ENCODE data around the gene BIK.
"Not testable (repeated sequence)": the region's sequence is repeated elsewhere in the genome, so short reads cannot be mapped to it uniquely, and the experiment has no call there.

The BIK gene

GRCh38 chr22:43142880-43143562 is 32.5 kb downstream of the BIK start, which contains the start of gene MCAT:
MCAT (minus strand) TSS chr22:43143398; CDS start chr22:43143348, 50 bp downstream.
- no peaks in the 10 kb centered on the region for H3K27me3 Mint-ChIP-seq
- H3K36me3 Mint-ChIP-seq (ENCODE audit: low read depth), result peaks cover 17% of the 10 kb centered on the region
- H3K4me1 Mint-ChIP-seq (ENCODE audit: low read depth), result peaks cover 38% of the 10 kb centered on the region
- H3K9me3 Mint-ChIP-seq, result no peaks in the 10 kb centered on the region
- peak within 1 kb of the TSS; percentile 90 for H3K4me3 Mint-ChIP-seq
- H3K27ac Mint-ChIP-seq, result peak within 1 kb of the TSS; percentile 92

- Mint-ChIP-seq H3K27ac (peak overlapping the region; percentile 21), H3K27me3 (no peaks in the 10 kb centered on the region), H3K4me1 (ENCODE audit: low read depth) (peaks cover 42% of the 10 kb centered on the region), H3K36me3 (ENCODE audit: low read depth) (peaks cover 9% of the 10 kb centered on the region), H3K4me3 (no peak overlapping the region), H3K9me3 (no peaks in the 10 kb centered on the region)
Observed at GRCh38 chr22:43144949-43145348, 34.4 kb downstream of the BIK start.

DNA sequence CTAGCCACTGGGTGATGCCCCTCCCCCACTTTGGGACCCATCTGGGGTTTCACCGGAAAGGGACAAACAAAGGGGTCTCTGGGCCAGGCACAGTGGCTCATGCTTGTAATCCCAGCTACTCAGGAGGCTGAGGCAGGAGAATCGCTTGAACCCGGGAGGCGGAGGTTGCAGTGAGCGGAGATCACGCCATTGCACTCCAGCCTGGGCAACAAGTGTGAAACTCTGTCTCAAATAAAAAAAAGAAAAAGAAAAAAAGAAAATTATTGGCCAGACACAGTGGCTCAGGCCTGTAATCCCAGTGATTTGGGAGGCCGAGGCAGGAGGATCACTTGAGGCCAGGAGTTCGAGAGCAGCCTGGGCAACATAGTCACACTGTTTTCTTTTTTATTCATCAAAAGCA is 34.8 kb downstream of the BIK start:
- H3K4me3 Mint-ChIP-seq; H3K27ac Mint-ChIP-seq; H3K36me3 Mint-ChIP-seq (ENCODE audit: low read depth); H3K27me3 Mint-ChIP-seq; H3K9me3 Mint-ChIP-seq: not testable (repeated sequence)
- peaks cover 42% of the 10 kb centered on the region for H3K4me1 Mint-ChIP-seq (ENCODE audit: low read depth)

DNA sequence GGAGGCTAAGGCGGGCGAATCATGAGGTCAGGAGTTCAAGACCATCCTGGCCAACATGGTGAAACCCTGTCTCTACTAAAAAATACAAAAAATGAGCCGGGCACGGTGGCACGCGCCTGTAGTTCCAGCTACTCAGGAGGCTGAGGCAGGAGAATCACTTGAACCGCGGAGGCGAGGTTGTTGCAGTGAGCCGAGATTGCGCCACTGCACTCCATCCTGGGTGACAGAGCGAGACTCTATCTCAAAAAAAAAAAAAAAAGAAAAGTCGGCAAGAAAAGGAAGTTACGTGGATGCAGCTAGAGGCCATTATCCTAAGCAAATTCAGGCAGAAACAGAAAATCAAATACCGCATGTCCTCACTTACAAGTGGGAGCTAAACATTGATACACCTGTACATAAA is 35.8 kb downstream of the BIK start:
- H3K27ac Mint-ChIP-seq; H3K9me3 Mint-ChIP-seq; H3K4me3 Mint-ChIP-seq; H3K36me3 Mint-ChIP-seq (ENCODE audit: low read depth); H3K27me3 Mint-ChIP-seq: not testable (repeated sequence)
- peaks cover 38% of the 10 kb centered on the region for H3K4me1 Mint-ChIP-seq (ENCODE audit: low read depth)

DNA sequence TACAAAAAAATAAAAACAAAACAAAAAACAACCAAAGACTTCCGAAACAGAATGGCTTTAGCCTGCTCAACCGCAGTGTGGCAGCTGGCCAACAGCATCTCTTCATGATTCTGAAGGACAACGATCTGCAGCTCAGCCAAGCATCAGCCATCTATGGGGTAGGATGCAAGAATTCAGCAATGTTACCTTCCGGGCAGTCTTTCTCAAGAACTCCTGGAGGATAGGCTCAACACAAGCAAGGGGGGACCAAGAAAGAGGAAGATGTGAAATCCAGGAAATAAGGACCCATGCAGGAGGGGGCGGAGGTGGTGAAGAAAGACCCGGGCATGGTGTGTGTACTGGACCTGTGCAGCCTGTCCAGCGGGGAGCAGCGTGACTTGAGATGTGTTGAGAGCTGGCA is 37.3 kb downstream of the BIK start:
- Mint-ChIP-seq H3K4me3 (no peak overlapping the region), H3K27ac (peak overlapping the region; percentile 67), H3K36me3 (ENCODE audit: low read depth) (no peaks in the 10 kb centered on the region), H3K9me3 (no peaks in the 10 kb centered on the region), H3K4me1 (ENCODE audit: low read depth) (peaks cover 35% of the 10 kb centered on the region), H3K27me3 (no peaks in the 10 kb centered on the region)

GRCh38 chr22:43148581-43148980 is 38.0 kb downstream of the BIK start:
- Mint-ChIP-seq H3K27ac (no peak overlapping the region), H3K9me3 (no peaks in the 10 kb centered on the region), H3K36me3 (ENCODE audit: low read depth) (no peaks in the 10 kb centered on the region), H3K4me3 (no peak overlapping the region), H3K4me1 (ENCODE audit: low read depth) (peaks cover 35% of the 10 kb centered on the region), H3K27me3 (no peaks in the 10 kb centered on the region)

DNA sequence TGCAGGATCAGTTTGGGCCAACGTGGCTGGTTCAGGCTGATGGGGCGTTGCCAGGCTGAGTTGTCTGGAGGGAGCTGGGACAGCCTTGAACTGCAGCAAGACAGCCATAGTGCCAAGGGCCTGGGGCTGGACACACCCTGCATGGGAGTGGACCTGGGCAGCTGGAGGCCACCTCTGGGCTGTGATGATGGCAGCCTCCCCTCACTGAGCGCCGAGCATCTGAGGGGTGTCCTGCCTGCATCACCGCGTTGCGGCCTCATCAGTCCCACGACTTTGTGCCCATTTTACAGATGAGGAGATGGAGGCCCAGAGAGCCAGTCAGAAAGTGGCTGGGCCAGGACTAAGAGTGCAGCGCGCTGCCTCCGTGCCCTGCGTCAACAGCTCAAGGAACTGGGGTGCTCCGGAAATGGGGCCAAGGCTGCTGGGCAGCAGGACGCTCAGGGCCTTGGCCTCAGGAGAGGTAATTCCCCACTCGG is 40.2 kb downstream of the BIK start:
- no peaks in the 10 kb centered on the region for H3K27me3 Mint-ChIP-seq
- H3K4me3 Mint-ChIP-seq, result peak overlapping the region; percentile 85
- H3K36me3 Mint-ChIP-seq (ENCODE audit: low read depth), result no peaks in the 10 kb centered on the region
- H3K27ac Mint-ChIP-seq, result peak overlapping the region; percentile 87
- peaks cover 33% of the 10 kb centered on the region for H3K4me1 Mint-ChIP-seq (ENCODE audit: low read depth)
- no peaks in the 10 kb centered on the region for H3K9me3 Mint-ChIP-seq

GRCh38 chr22:43151251-43152002 is 40.9 kb downstream of the BIK start, which contains the start of gene TSPO:
TSPO (plus strand) TSS chr22:43151559; CDS start chr22:43159239, 7,680 bp downstream.
- no peaks in the 10 kb centered on the region for H3K9me3 Mint-ChIP-seq
- H3K27ac Mint-ChIP-seq, result peak within 1 kb of the TSS; percentile 87
- H3K27me3 Mint-ChIP-seq, result no peaks in the 10 kb centered on the region
- H3K4me3 Mint-ChIP-seq, result peak within 1 kb of the TSS; percentile 86
- no peaks in the 10 kb centered on the region for H3K36me3 Mint-ChIP-seq (ENCODE audit: low read depth)
- H3K4me1 Mint-ChIP-seq (ENCODE audit: low read depth), result peaks cover 37% of the 10 kb centered on the region

- no peaks in the 10 kb centered on the region for H3K36me3 Mint-ChIP-seq (ENCODE audit: low read depth)
- H3K27me3 Mint-ChIP-seq, result no peaks in the 10 kb centered on the region
- peak overlapping the region; percentile 86 for H3K4me3 Mint-ChIP-seq
- peaks cover 36% of the 10 kb centered on the region for H3K4me1 Mint-ChIP-seq (ENCODE audit: low read depth)
- peak overlapping the region; percentile 65 for H3K27ac Mint-ChIP-seq
- no peaks in the 10 kb centered on the region for H3K9me3 Mint-ChIP-seq
Observed at GRCh38 chr22:43152003-43152356, 41.4 kb downstream of the BIK start.

- no peaks in the 10 kb centered on the region for H3K36me3 Mint-ChIP-seq (ENCODE audit: low read depth)
- peak overlapping the region; percentile 87 for H3K27ac Mint-ChIP-seq
- peaks cover 31% of the 10 kb centered on the region for H3K4me1 Mint-ChIP-seq (ENCODE audit: low read depth)
- H3K27me3 Mint-ChIP-seq, result no peaks in the 10 kb centered on the region
- no peaks in the 10 kb centered on the region for H3K9me3 Mint-ChIP-seq
- peak overlapping the region; percentile 86 for H3K4me3 Mint-ChIP-seq
Observed at GRCh38 chr22:43152357-43153071, 42.0 kb downstream of the BIK start.

DNA sequence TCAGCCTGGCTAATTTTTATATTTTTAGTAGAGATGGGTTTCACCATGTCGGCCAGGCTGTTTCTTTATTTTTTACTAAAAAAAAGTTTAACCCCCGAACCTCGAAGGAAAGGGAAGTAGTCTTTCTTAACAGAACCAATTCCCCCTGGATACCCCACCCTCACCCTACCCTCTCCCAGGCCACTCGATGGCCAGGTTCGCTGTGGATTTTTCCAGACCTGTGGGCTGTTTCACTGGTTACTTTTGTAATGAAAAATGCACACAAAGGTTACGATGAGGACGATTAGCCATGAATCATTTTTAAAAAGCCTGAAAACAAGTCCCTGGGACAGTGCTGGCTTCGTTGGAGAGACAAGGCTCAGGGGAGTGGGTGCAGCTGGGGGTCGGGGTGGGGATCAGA is 43.3 kb downstream of the BIK start:
- Mint-ChIP-seq H3K9me3 (no peaks in the 10 kb centered on the region), H3K27ac (no peak overlapping the region), H3K4me3 (no peak overlapping the region)

DNA sequence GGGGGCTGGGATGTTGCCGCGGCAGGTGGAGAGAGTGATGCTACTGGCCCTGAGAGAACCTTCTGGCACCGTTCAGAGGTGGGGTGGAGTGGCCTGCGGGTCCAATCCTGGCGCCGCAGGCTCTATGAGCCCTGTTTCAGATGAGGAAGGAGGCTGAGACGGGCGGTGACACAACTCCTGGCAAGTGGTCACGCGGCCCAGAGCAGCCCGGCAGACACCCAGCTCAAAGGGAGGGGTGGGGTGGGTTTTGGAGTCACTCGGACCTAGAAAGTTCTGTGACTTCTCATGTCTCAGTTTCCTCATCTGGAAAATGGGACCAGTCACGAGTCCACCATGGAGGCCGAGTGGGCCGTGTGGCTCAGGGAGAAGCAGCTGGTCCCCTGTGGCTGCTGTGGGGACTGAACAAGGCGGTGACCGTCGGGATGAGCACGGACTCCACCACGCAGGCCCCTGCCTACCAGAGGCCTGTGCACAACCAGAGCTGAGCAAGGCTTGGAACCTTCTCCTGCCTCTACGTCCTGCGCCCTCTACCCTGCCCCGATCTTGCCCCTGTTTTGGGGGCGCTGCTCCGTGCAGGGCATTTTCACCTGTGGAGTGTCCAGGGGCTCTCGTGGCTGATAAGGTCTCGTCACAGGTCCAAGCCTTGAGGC is 44.5 kb downstream of the BIK start:
- Mint-ChIP-seq H3K4me1 (ENCODE audit: low read depth) (peaks cover 19% of the 10 kb centered on the region), H3K36me3 (ENCODE audit: low read depth) (peaks cover 4% of the 10 kb centered on the region), H3K4me3 (no peak overlapping the region), H3K9me3 (no peaks in the 10 kb centered on the region), H3K27me3 (no peaks in the 10 kb centered on the region), H3K27ac (no peak overlapping the region)

More for the DNA sequence above, 43.3 kb downstream of the BIK start:
- peaks cover 4% of the 10 kb centered on the region for H3K36me3 Mint-ChIP-seq (ENCODE audit: low read depth)
- H3K27me3 Mint-ChIP-seq, result no peaks in the 10 kb centered on the region
- peaks cover 20% of the 10 kb centered on the region for H3K4me1 Mint-ChIP-seq (ENCODE audit: low read depth)

DNA sequence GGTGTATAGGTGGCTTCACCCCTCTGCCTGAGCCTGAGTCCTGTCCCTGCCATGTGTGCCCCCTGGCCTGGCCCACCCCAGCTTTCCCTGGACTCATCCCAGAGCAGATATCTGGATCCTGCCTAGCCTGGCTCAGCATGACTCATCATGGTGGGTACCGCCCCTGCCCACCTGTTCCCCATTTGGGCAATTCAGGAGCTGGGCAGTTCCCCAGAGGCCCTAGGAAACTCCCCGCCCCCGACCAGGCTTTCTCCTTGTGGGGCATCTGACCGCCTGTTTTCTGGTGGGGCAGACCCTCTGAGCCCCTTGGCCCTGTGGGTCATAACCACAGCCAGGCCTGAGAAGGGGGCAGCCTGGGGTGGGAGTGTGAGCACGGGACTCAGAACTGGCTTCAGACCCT is 45.2 kb downstream of the BIK start:
- H3K4me1 Mint-ChIP-seq (ENCODE audit: low read depth), result peaks cover 18% of the 10 kb centered on the region
- H3K9me3 Mint-ChIP-seq, result no peaks in the 10 kb centered on the region
- no peak overlapping the region for H3K27ac Mint-ChIP-seq
- H3K36me3 Mint-ChIP-seq (ENCODE audit: low read depth), result peaks cover 7% of the 10 kb centered on the region
- no peaks in the 10 kb centered on the region for H3K27me3 Mint-ChIP-seq
- H3K4me3 Mint-ChIP-seq, result no peak overlapping the region

DNA sequence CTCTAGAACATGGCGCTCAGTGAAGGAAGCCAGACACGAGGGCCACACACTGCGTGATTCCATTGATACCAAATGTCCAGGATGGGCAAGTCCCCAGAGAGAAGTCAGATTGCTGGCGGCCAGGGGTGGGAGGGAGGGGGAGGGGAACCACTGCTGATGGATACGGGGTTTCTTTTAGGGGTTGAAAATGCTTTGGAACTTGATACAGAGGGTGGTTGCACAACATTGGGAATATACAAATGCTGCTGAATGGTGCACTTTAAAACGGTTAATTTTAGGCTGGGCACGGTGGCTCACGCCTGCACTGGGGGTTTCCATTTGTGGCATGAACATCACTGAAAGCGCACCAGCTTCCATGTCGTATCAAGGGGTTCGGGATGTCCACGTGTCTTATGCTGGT is 45.9 kb downstream of the BIK start:
- Mint-ChIP-seq H3K4me3 (no peak overlapping the region), H3K4me1 (ENCODE audit: low read depth) (peaks cover 14% of the 10 kb centered on the region), H3K27me3 (no peaks in the 10 kb centered on the region), H3K27ac (no peak overlapping the region), H3K9me3 (no peaks in the 10 kb centered on the region), H3K36me3 (ENCODE audit: low read depth) (peaks cover 7% of the 10 kb centered on the region)
